B cell (primary cell): ENCODE results near the gene TAC3.
"Not testable (repeated sequence)": the region's sequence is repeated elsewhere in the genome, so short reads cannot be mapped to it uniquely, and the experiment has no call there.

ENCODE experiments used
- CTCF ChIP-seq: fragments of 200-600 bp; IDR thresholded peaks from one replicate; pipeline ENCODE4 v1.8.0; 2022; ENCODE audit warnings: antibody characterized with exemption, mild to moderate bottlenecking
- EZH2 ChIP-seq: IDR thresholded peaks from 2 replicates; pipeline ENCODE4 v1.6.1; 2012; ENCODE audit warnings: borderline replicate concordance, low read depth, mild to moderate bottlenecking, moderate library complexity, low read length; ENCODE audit not compliant: insufficient read depth, poor library complexity, severe bottlenecking

GRCh38 chr12:57018353-57018752, 2.0 kb upstream of the TAC3 start:
- TF ChIP-seq CTCF, EZH2: not testable (repeated sequence)
